ENCODE data around the gene ZNF649.
"Not testable (repeated sequence)": the region's sequence is repeated elsewhere in the genome, so short reads cannot be mapped to it uniquely, and the experiment has no call there.

GRCh38 chr19:51906108-51906507 is 1.3 kb upstream of the ZNF649 start:
- not testable (repeated sequence) for TF ChIP-seq CTCF, POLR2A (IDR thresholded peaks at IDR 0.05)
